IMR-90 (cell line): ENCODE measurements around the gene NTMT1. TPM values are rescaled to one million over a fixed set of nuclear protein-coding genes. Genes with fewer than 3 reads are reported as not detected.
A peak's percentile ranks its signal among the peaks of the same experiment; 100 is the strongest.

Source experiments
- ATAC-seq: fragments of 200-7000 bp; cut with Tn5 transposase; 2 replicates; pipeline ENCODE4 v1.9.1; 2020; ENCODE audit warnings: low read depth, mild to moderate bottlenecking, moderate library complexity
- BruUV-seq: library from RNA; stranded (reverse); fragments of 400-500 nt; replicated peaks from 2 replicates; lab custom pipeline; 2021; lab: Mats Ljungman, UMichigan
- CTCF ChIA-PET: fragments of 300-600 bp; formaldehyde crosslinking; extraction: SDS; loops from one replicate; lab custom pipeline; 2021; ENCODE audit warnings: antibody characterized with exemption; lab: Yijun Ruan, JAX
- POLR2A ChIA-PET: fragments of 300-600 bp; sonication (Branson Sonifier 250); formaldehyde crosslinking; loops from one replicate; lab custom pipeline; 2022; ENCODE audit warnings: antibody characterized with exemption; ENCODE audit not compliant: unreplicated experiment; lab: Charles Lee
- DNase-seq: peaks from one replicate; pipeline ENCODE4 v3.0.0; 2013
- H2AFZ ChIP-seq: replicated peaks from 2 replicates; pipeline ENCODE3; 2013; ENCODE audit warnings: low read length, mild to moderate bottlenecking; ENCODE audit not compliant: poor library complexity
- H2AK5ac ChIP-seq: 2 replicates; pipeline ENCODE4 v1.6.1; 2013; ENCODE audit warnings: low read depth, low read length, inconsistent platforms
- H2AK9ac ChIP-seq: replicated peaks from 2 replicates; pipeline ENCODE3; 2013; ENCODE audit warnings: mild to moderate bottlenecking, low read depth, low read length, moderate library complexity; ENCODE audit not compliant: poor library complexity
- H2BK120ac ChIP-seq: 2 replicates; pipeline ENCODE4 v1.6.1; 2013; ENCODE audit warnings: low read depth, low read length, inconsistent platforms
- H2BK15ac ChIP-seq: 3 replicates; pipeline ENCODE4 v1.6.1; 2013; ENCODE audit warnings: low read depth, low read length, inconsistent platforms
- H2BK20ac ChIP-seq: 2 replicates; pipeline ENCODE4 v1.6.1; 2013; ENCODE audit warnings: low read depth, mild to moderate bottlenecking, inconsistent platforms, low read length, moderate library complexity
- H2BK5ac ChIP-seq: 2 replicates; pipeline ENCODE4 v1.6.1; 2013; ENCODE audit warnings: mild to moderate bottlenecking, low read depth, low read length, inconsistent platforms; ENCODE audit not compliant: poor library complexity, severe bottlenecking
- H3K14ac ChIP-seq: replicated peaks from 2 replicates; pipeline ENCODE4 v1.6.1; 2013; ENCODE audit warnings: low read depth, low read length, inconsistent platforms
- H3K18ac ChIP-seq: 2 replicates; pipeline ENCODE4 v1.6.1; 2013; ENCODE audit warnings: low read depth, low read length, control low read depth
- H3K23ac ChIP-seq: 2 replicates; pipeline ENCODE4 v1.6.1; 2013; ENCODE audit warnings: low read depth, low read length, inconsistent platforms
- H3K27ac ChIP-seq: 2 replicates; pipeline ENCODE4 v1.5.1; 2013; ENCODE audit warnings: mild to moderate bottlenecking, control low read depth, low read length; ENCODE audit not compliant: insufficient read depth
- H3K27me3 ChIP-seq: 2 replicates; pipeline ENCODE4 v1.6.1; 2013; ENCODE audit warnings: low read length; ENCODE audit not compliant: control insufficient read depth, insufficient read depth
- H3K36me3 ChIP-seq: 2 replicates; pipeline ENCODE4 v1.6.1; 2013; ENCODE audit warnings: low read length, mixed read lengths; ENCODE audit not compliant: control insufficient read depth, insufficient read depth
- H3K4ac ChIP-seq: 2 replicates; pipeline ENCODE4 v1.6.1; 2013; ENCODE audit warnings: low read depth, low read length, inconsistent platforms
- H3K4me1 ChIP-seq: 2 replicates; pipeline ENCODE4 v1.6.1; 2013; ENCODE audit warnings: low read length, mixed read lengths; ENCODE audit not compliant: control insufficient read depth, insufficient read depth
- H3K4me2 ChIP-seq: 2 replicates; pipeline ENCODE4 v1.6.1; 2013; ENCODE audit warnings: low read depth, mild to moderate bottlenecking, control low read depth, low read length, moderate library complexity
- H3K4me3 ChIP-seq: 2 replicates; pipeline ENCODE4 v1.5.1; 2013; ENCODE audit warnings: low read depth, mild to moderate bottlenecking, control low read depth, low read length, moderate library complexity; ENCODE audit not compliant: insufficient read depth
- H3K56ac ChIP-seq: 2 replicates; pipeline ENCODE4 v1.6.1; 2013; ENCODE audit warnings: low read length, inconsistent platforms; ENCODE audit not compliant: insufficient read depth; ENCODE audit errors: extremely low read depth
- H3K79me1 ChIP-seq, 2 experiments: 2 replicates each; pipeline ENCODE4 v1.6.1; 2013; ENCODE audit warnings: low read length in 2 of 2, inconsistent platforms in 1 of 2, low read depth in 1 of 2
- H3K9ac ChIP-seq: 2 replicates; pipeline ENCODE4 v1.6.1; 2013; ENCODE audit warnings: low read depth, low read length, control low read depth
- H3K9me1 ChIP-seq: 2 replicates; pipeline ENCODE4 v1.6.1; 2013; ENCODE audit warnings: low read length, inconsistent platforms; ENCODE audit not compliant: insufficient read depth
- H3K9me3 ChIP-seq: 2 replicates; pipeline ENCODE4 v1.6.1; 2013; ENCODE audit warnings: low read length; ENCODE audit not compliant: control insufficient read depth, insufficient read depth
- H4K20me1 ChIP-seq: 2 replicates; pipeline ENCODE4 v1.6.1; 2013; ENCODE audit warnings: low read length, inconsistent platforms; ENCODE audit not compliant: insufficient read depth
- H4K5ac ChIP-seq: 2 replicates; pipeline ENCODE4 v1.6.1; 2013; ENCODE audit warnings: mild to moderate bottlenecking, low read depth, low read length, control low read depth
- H4K8ac ChIP-seq, 2 experiments: 2 replicates each; pipeline ENCODE4 v1.6.1; 2013; ENCODE audit warnings: low read depth in 2 of 2, low read length in 2 of 2, control low read depth in 1 of 2, inconsistent platforms in 1 of 2
- H4K91ac ChIP-seq: 2 replicates; pipeline ENCODE4 v1.6.1; 2013; ENCODE audit warnings: low read depth, low read length, inconsistent platforms; ENCODE audit not compliant: insufficient read depth
- BHLHE40 ChIP-seq: fragments of 150-350 bp; IDR thresholded peaks from 2 replicates; pipeline ENCODE4 v1.6.1; 2016; ENCODE audit warnings: mild to moderate bottlenecking, low read depth, low read length
- CEBPB ChIP-seq: IDR thresholded peaks from 2 replicates; pipeline ENCODE4 v1.6.1; 2012; ENCODE audit warnings: low read depth, low read length, improper control_type of control experiment
- CHD1 ChIP-seq: IDR thresholded peaks from 2 replicates; pipeline ENCODE4 v1.6.1; 2012; ENCODE audit warnings: low read depth, low read length, improper control_type of control experiment
- FOS ChIP-seq: fragments of 150-350 bp; IDR thresholded peaks from 2 replicates; pipeline ENCODE4 v1.6.1; 2016; ENCODE audit warnings: low read depth, low read length
- MAFK ChIP-seq: IDR thresholded peaks from 2 replicates; pipeline ENCODE4 v1.6.1; 2012; ENCODE audit warnings: low read depth, low read length, improper control_type of control experiment
- MXI1 ChIP-seq: IDR thresholded peaks from 2 replicates; pipeline ENCODE4 v1.6.1; 2012; ENCODE audit warnings: low read depth, mild to moderate bottlenecking, low read length, moderate library complexity, borderline replicate concordance
- NFE2L2 ChIP-seq: fragments of 150-350 bp; IDR thresholded peaks from 2 replicates; pipeline ENCODE4 v1.6.1; 2016; ENCODE audit warnings: low read depth, mild to moderate bottlenecking, low read length
- POLR2A ChIP-seq: IDR thresholded peaks from 2 replicates; pipeline ENCODE4 v1.6.1; 2012; ENCODE audit warnings: mild to moderate bottlenecking, low read depth, low read length
- RCOR1 ChIP-seq: IDR thresholded peaks from 2 replicates; pipeline ENCODE4 v1.6.1; 2012; ENCODE audit warnings: mild to moderate bottlenecking, low read length, improper control_type of control experiment; ENCODE audit not compliant: insufficient replicate concordance
- RFX5 ChIP-seq: IDR thresholded peaks from 2 replicates; pipeline ENCODE4 v1.8.0; 2012; ENCODE audit warnings: low read depth, mild to moderate bottlenecking, low read length, moderate library complexity
- SMC3 ChIP-seq: fragments of 150-350 bp; IDR thresholded peaks from 2 replicates; pipeline ENCODE4 v1.6.1; 2016; ENCODE audit warnings: low read depth, mild to moderate bottlenecking, antibody characterized with exemption, low read length, moderate library complexity
- WGBS, 2 experiments: methylation state at CpG; one replicate each; pipeline versions ENCODE4 v1.1.5 to v1.1.7; 2013; ENCODE audit warnings: missing lambda C conversion rate in 2 of 2; ENCODE audit not compliant: insufficient read length in 1 of 2; ENCODE audit errors: extremely low coverage in 2 of 2; 5-methylcytosine and 5-hydroxymethylcytosine counted together
- dilution Hi-C: fragments of 300-500 bp; cut with HindIII; formaldehyde crosslinking; loops from one replicate; pipeline ENCODE4 v1.14.3; 2018; ENCODE audit warnings: low sequenced_read_pairs; ENCODE audit not compliant: unreplicated experiment
- in situ Hi-C: fragments of 300-500 bp; cut with MboI; formaldehyde crosslinking; loops from 3 replicates; pipeline ENCODE4 v1.14.3; 2019; ENCODE audit warnings: low sequenced_read_pairs, inconsistent platforms, mixed read lengths
- intact Hi-C: fragments of 100-400 bp; cut with micrococcal nuclease; formaldehyde crosslinking; loops from 2 replicates; pipeline ENCODE4 v1.10.0; 2022
- polyA plus RNA-seq, 3 experiments: library from polyadenylated mRNA; depleted of rRNA; stranded (reverse); fragments of >200 nt; gene quantifications; 2 replicates each; pipeline ENCODE4 v1.2.3, GENCODE V29; 2012; ENCODE audit warnings: low replicate concordance in 1 of 3
- total RNA-seq: library from RNA; depleted of rRNA; stranded (reverse); fragments of >200 nt; gene quantifications from 2 replicates; pipeline ENCODE4 v1.2.3, GENCODE V29; 2012

Gene NTMT1
- total and polyA plus RNA-seq, 2 of the 4 experiments (the other 2 are of a cell fraction): 68.1 to 88.1 TPM

DNA sequence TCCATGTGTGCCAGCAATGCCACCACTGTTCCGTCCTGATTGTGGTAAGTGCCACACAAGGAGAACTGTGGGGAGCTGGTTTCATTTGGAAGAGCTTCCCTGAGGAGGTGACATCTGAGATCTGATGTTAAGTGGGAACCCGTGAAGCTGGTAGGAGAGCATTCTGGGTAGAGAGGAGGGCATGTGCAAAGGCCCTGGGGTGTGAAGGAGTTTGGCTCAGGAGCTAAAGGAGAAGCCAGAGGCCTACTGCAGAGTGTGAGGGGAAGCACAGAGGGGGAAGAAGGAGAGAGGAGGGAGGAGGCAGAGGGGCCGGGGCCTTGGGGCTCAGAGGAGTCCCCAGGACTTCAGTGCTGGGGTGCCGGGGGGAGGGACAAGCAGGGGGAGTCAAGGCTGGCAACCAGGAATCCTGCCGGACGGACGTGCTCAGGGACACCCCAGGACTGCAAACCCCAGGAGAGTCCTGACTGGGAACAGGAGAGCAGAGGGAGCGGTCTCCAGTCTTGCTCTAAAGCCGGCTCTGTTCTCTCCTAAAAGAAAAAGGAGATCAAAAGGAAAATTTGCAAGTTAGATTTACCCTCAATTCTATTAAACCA, 24.8 kb upstream of the NTMT1 start:
- dilution Hi-C loops: no loop called here
- CTCF ChIA-PET: no interaction called here
- H3K4me1 ChIP-seq: peaks cover 18% of the 10 kb centered on the region
- POLR2A ChIA-PET: no interaction called here
- no peak overlapping the region for H2BK15ac ChIP-seq
- H3K4ac ChIP-seq: no peak overlapping the region
- no peaks in the 10 kb centered on the region for H4K20me1 ChIP-seq
- peak overlapping the region; percentile 54; the same call in 1 of the 2 replicates for H2AK5ac ChIP-seq
- no peaks in the 10 kb centered on the region for H3K27me3 ChIP-seq
- no peak overlapping the region for H2BK120ac ChIP-seq
- no peak overlapping the region for H2AK9ac ChIP-seq
- H3K36me3 ChIP-seq: no peaks in the 10 kb centered on the region
- no peak overlapping the region for H2BK5ac ChIP-seq
- H3K4me3 ChIP-seq: no peak overlapping the region
- H3K18ac ChIP-seq: no peak overlapping the region
- no TSS peak for BruUV-seq
- H4K91ac ChIP-seq: no peak overlapping the region
- no peak overlapping the region for H3K14ac ChIP-seq
- H3K27ac ChIP-seq: no peak overlapping the region
- 100% methylated on average over 1 of the region's 9 CpGs; no CpG with 5 or more reads in 1 of the 2 experiments for WGBS, 2 experiments
- TF ChIP-seq MAFK (no peak), RFX5 (no peak), CHD1 (no peak), MXI1 (no peak), BHLHE40 (no peak), CEBPB (no peak), RCOR1 (no peak), FOS (no peak), SMC3 (no peak), POLR2A (no peak), NFE2L2 (no peak)
- H3K79me1 ChIP-seq: peaks cover 5 to 11% of the 10 kb centered on the region in 2 experiments; a peak in 3 of 4 replicates
- no peak overlapping the region for H3K9ac ChIP-seq
- H4K8ac ChIP-seq: no peak overlapping the region
- H2AFZ ChIP-seq: no peak overlapping the region
- H3K56ac ChIP-seq: no peak overlapping the region
- H3K23ac ChIP-seq: no peak overlapping the region
- H3K4me2 ChIP-seq: no peak overlapping the region
- H2BK20ac ChIP-seq: no peak overlapping the region
- peaks cover 17% of the 10 kb centered on the region for H3K9me1 ChIP-seq
- no peak overlapping the region for H4K5ac ChIP-seq
- no peaks in the 10 kb centered on the region for H3K9me3 ChIP-seq
- DNase-seq (no peak), ATAC-seq (no peak)
- in situ Hi-C loops: loop anchor here (10.0 kb wide), 1 partner anchor 266 kb away; no protein-coding TSS in a partner anchor
- intact Hi-C loops: no loop called here
